Right lobe of liver (tissue), 6 donors: ENCODE results near the gene BUD31. TPM values are rescaled to one million over a fixed set of nuclear protein-coding genes. Genes with fewer than 3 reads are reported as not detected.
"Not testable (repeated sequence)": the region's sequence is repeated elsewhere in the genome, so short reads cannot be mapped to it uniquely, and the experiment has no call there.

Source experiments
- ATAC-seq, 4 donors: fragments of 200-7000 bp; cut with Tn5 transposase; one replicate each; pipeline ENCODE4 v1.9.1; 2020; ENCODE audit warnings: mild to moderate bottlenecking in 4 of 4, moderate library complexity in 4 of 4
- DNase-seq, 3 donors: peaks; one replicate each; pipeline ENCODE4 v3.0.0-alpha.2; 2020
- H3K27ac ChIP-seq, 3 donors: fragments of 200-600 bp; one replicate each; pipeline ENCODE4 v1.8.0; 2022
- H3K27me3 ChIP-seq, 2 donors: fragments of 200-600 bp; one replicate each; pipeline ENCODE4 v1.8.0; 2022
- H3K36me3 ChIP-seq, 4 donors: fragments of 200-600 bp; sonication (generic) in 1 of 4; one replicate each; pipeline versions ENCODE4 v1.5.1 to v1.8.0; 2017 to 2022; ENCODE audit warnings: control low read depth in 1 of 4
- H3K4me1 ChIP-seq, 4 donors: fragments of 200-600 bp; sonication (generic) in 1 of 4; one replicate each; pipeline versions ENCODE4 v1.5.1 to v1.8.0; 2017 to 2022; ENCODE audit warnings: control low read depth in 1 of 4
- H3K4me3 ChIP-seq, 3 donors: fragments of 200-600 bp; one replicate each; pipeline ENCODE4 v1.8.0; 2022
- H3K9me3 ChIP-seq, 4 donors: fragments of 200-600 bp; sonication (generic) in 1 of 4; one replicate each; pipeline versions ENCODE4 v1.5.1 to v1.8.0; 2017 to 2022; ENCODE audit warnings: control low read depth in 1 of 4
- CTCF ChIP-seq, 4 donors: fragments of 200-600 bp in 3 of 4; fragments of 450-650 bp in 1 of 4; IDR thresholded peaks; one replicate each; pipeline versions ENCODE4 v1.5.1 to v1.8.0; 2016 to 2022; ENCODE audit warnings: antibody characterized with exemption in 4 of 4, mild to moderate bottlenecking in 2 of 4
- POLR2A ChIP-seq: fragments of 450-650 bp; IDR thresholded peaks from one replicate; pipeline ENCODE4 v1.6.1; 2017; ENCODE audit warnings: antibody characterized with exemption, mild to moderate bottlenecking
- WGBS: methylation state at CpG from one replicate; pipeline ENCODE4 v1.1.6; 2018; ENCODE audit warnings: low coverage, low lambda C conversion rate; ENCODE audit not compliant: insufficient coverage; ENCODE audit errors: missing lambda C conversion rate; 5-methylcytosine and 5-hydroxymethylcytosine counted together
- intact Hi-C, 2 donors: fragments of 100-400 bp; cut with DNase I; formaldehyde crosslinking; loops; one replicate each; pipeline versions ENCODE4 v1.11.2 to v1.14.1; 2022
- total RNA-seq, 6 experiments: library from RNA; depleted of rRNA in 2 of 6; stranded (reverse); fragments of >200 nt in 2 of 6; fragmentation: NEBNext Ultra II Directional in 3 of 6; extraction: Animal tissue kit (Norgen Biotek cat#: 25700) in 3 of 6; gene quantifications; one replicate each; pipeline versions ENCODE4 v1.1.0 to v1.2.4, GENCODE V29; 2016 to 2023
- donor health status: DM: no; HTN: yes; CAD: no.
- donor health status: DM: no; HTN: no; CAD: no.
- donor health status: DM: no; HTN: no; CAD: no.
- donor health status: DM: no; HTN: yes; CAD: no.
- donor health status: DM: no; HTN: yes; CAD: no.

BUD31 gene
- total RNA-seq, 6 experiments from 2014 or later, result 25.6 to 49.2 (median 33.3) TPM

- Histone ChIP-seq H3K4me1 (peaks cover 0 to 29% (median 3%) of the 10 kb centered on the region in 4 donors), H3K27me3 (no peaks in the 10 kb centered on the region), H3K27ac (peak within 1 kb of the TSS; percentile 49 to 89 (median 72)), H3K4me3 (peak within 1 kb of the TSS; percentile 80 to 86 (median 82)), H3K9me3 (no peaks in the 10 kb centered on the region), H3K36me3 (no peaks in the 10 kb centered on the region)
- TF ChIP-seq CTCF (IDR thresholded peaks at IDR 0.05), result no peak
- TF ChIP-seq POLR2A, result peak; percentile 73
- DNase-seq (peak; percentile 87 to 93 (median 90)), ATAC-seq (peak; percentile 75 to 85 (median 78))
- 0% methylated on average over 44 of the region's 95 CpGs for WGBS
- intact Hi-C loops, result no loop called here
Measured at GRCh38 chr7:99374111-99375064, 34.4 kb upstream of the BUD31 start, which contains the start of gene ARPC1B. Gene ARPC1B (plus strand): TSS chr7:99374730. CDS start chr7:99385715, 10,985 bp downstream.

- WGBS, result 8% methylated on average over 8 of the region's 58 CpGs
- Histone ChIP-seq H3K27me3 (no peaks in the 10 kb centered on the region), H3K4me3 (peak overlapping the region; percentile 80 to 86 (median 82)), H3K4me1 (peaks cover 0 to 38% (median 6%) of the 10 kb centered on the region in 4 donors), H3K36me3 (no peaks in the 10 kb centered on the region), H3K9me3 (no peaks in the 10 kb centered on the region), H3K27ac (peak overlapping the region; percentile 49 to 89 (median 72))
- TF ChIP-seq POLR2A (peak; percentile 41), CTCF (IDR thresholded peaks at IDR 0.05) (no peak)
- intact Hi-C loops, result no loop called here
- peak; percentile 74 to 86 (median 80) for ATAC-seq
- peak; percentile 88 to 89 (median 88) for DNase-seq
Measured at GRCh38 chr7:99375070-99375807, 33.5 kb upstream of the BUD31 start.

GRCh38 chr7:99379043-99379577 is 29.7 kb upstream of the BUD31 start:
- peak in 2 of 3 donors; percentile 58 to 70 for DNase-seq
- H3K36me3 ChIP-seq, result no peaks in the 10 kb centered on the region
- no peaks in the 10 kb centered on the region for H3K9me3 ChIP-seq
- H3K27ac ChIP-seq, result peak overlapping the region; percentile 29 to 75 (median 74)
- TF ChIP-seq POLR2A, result no peak
- TF ChIP-seq CTCF (IDR thresholded peaks at IDR 0.05), result peak in 1 of 4 donors; percentile 10
- H3K27me3 ChIP-seq, result no peaks in the 10 kb centered on the region
- H3K4me1 ChIP-seq, result peaks cover 0 to 50% (median 13%) of the 10 kb centered on the region in 4 donors
- peak overlapping the region in 1 of 3 donors; percentile 6 for H3K4me3 ChIP-seq
- peak; percentile 26 to 54 (median 50) for ATAC-seq
- intact Hi-C loops, result no loop called here
- 27% methylated on average over 6 of the region's 7 CpGs for WGBS

- H3K36me3 ChIP-seq, ATAC-seq, H3K9me3 ChIP-seq, intact Hi-C loops, H3K27me3 ChIP-seq, DNase-seq: not testable (repeated sequence)
- Histone ChIP-seq H3K4me1 (peaks cover 0 to 46% (median 13%) of the 10 kb centered on the region in 4 donors), H3K27ac (peak overlapping the region; percentile 29 to 75 (median 74)), H3K4me3 (peak overlapping the region; percentile 6 to 29 (median 16))
- WGBS, result 46% methylated on average over 7 of the region's 7 CpGs
Measured at GRCh38 chr7:99379693-99380031, 29.1 kb upstream of the BUD31 start.
